Measurements from ENCODE around the gene PIWIL4.

The PIWIL4 gene

DNA sequence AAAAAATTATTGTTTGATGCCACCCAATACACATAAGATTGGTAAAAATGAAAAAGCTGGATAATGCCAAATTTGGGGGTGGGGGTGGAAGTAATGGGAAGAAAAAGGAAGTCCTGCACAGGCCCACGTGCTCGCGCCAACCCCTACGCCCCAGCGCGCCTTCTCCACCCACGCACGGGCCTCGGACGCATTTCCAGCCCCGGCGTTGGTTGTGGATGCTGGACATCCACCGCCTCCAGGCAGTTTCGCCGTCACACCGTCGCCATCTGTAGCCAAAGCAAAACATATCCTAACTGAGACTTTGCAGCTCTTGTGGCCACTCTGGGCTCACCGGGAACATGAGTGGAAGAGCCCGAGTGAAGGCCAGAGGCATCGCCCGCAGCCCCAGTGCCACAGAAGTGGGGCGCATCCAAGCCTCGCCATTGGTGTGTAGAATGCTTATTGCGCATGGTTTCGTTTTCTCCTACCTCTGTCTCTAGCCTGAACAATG, at the start of gene PIWIL4:
Gene PIWIL4, plus strand, starts transcription at position 188 of the 490 bp plus-strand sequence. Its CDS starts 151 bp downstream, at position 339.
- no peak for DNase-seq

DNA sequence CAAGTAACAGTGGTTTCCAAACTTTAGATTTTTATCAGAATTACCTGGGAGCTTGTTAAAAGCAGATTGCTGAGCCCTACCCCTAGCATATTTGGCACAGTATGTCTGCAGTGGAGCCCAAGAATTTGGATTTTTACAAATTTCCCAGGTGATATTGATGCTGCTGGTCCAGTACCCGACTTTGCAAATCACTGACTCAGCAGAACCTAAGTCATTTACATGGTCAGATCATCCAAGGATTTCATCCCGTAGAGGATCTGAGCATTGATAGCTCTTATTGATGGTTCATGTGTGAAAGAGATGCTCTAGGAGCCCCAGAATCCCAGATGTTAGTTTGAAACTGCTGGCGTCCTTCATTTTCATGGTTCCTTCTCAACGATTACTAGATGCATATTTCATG, 48.9 kb upstream of the PIWIL4 start:
- DNase-seq, result no peak

DNA sequence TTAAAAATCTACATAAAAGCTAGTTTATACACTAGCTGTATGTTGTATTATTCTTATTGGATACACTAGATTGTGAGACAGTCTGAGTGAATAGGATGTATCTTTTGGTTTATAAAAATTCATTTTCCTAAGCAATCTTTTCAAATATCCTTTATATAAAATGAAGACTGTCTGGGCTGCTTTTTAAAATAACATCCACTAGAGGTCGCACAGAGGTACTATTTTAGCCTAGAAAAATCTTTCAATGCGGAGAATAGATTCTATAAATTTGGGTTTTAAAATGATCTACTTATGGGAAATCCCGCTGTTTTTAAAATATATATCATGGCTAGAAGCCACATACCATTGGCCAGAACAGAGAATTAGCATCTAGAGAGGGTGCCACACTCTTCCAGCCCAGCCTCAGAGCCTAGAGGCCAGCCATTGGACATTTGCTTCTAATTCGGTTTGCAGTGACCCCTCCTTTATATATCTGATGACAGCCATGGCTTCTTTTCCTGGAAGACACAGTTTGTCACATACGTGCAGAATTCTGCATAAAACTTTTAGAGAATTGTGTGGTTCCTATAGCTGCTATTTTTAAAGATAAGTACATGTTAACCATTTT, 47.6 kb upstream of the PIWIL4 start:
- DNase-seq, result no peak

DNA sequence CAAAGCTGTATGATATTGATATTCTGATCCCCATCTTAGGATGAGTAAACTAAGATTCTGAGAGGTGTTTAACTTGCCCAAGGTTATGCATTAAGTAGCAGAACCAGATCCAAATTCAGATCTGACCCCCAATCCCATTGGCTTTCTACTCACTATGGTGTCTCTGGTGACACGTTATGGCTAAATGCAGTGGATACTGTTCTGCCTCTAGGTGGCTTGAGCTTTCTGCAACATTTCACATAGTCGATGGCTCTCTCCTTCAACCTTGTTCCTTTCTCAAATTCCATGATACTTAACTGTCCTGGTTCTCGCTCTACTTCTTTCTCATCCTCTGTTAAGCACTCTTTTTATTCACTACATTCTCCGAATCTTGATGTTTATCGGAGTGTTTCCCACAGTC, 45.5 kb upstream of the PIWIL4 start:
- no peak for DNase-seq

DNA sequence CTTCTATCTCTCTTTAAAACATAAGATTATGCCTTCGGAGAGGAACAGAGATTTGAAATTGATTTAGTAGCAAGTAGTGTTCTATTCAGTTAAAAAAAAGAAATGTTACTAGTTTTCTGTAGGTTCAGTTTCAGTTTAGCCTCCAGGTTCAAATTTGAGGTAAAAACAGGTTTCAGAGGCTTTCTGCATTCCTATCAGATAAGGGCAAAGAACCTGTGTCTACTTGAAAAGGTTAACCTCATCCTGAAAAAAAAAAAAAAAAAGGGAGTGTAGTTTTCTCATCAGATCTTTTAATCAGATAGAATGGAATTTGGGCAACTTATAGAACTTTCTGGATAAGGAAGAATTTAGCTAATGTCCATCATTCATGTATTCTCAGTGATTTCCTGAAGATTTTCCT, 42.8 kb upstream of the PIWIL4 start:
- no peak for DNase-seq

DNA sequence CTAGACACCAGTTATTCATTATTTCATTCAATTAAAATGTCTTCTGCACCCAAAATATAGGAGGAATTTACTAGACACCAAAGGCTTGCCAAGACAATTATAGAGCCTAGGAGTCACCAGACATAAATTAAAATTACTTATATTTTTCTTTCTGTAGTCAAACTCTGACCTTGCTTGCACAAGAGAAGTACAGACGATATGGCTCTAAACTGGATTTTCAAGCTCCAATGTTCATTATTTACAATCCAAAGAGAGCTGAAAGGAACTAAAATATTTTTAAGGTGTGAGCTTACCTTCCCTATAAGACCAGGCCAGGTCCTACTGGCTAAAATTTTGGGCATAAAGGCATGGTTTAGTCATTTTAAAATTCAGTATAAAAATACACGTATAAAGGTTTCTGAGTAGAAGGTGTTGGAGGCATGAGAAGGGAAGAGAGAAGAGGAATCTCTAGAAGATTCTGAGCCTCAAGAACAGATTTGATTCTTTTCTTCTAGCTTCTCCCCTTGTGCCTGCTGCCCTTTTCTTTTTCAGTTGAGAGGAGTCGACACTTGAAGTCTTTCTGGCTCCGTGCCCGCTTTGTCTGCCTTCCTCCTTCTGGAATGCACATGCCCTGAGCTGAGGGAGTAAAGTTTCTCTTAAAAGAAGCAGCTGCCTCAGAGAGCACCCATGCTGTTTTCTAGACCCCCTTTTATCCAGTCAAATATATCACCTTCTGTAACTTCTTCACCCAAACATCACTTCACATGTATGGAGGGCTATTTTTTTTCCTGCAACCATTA, 41.4 kb upstream of the PIWIL4 start:
- no peak for DNase-seq

DNA sequence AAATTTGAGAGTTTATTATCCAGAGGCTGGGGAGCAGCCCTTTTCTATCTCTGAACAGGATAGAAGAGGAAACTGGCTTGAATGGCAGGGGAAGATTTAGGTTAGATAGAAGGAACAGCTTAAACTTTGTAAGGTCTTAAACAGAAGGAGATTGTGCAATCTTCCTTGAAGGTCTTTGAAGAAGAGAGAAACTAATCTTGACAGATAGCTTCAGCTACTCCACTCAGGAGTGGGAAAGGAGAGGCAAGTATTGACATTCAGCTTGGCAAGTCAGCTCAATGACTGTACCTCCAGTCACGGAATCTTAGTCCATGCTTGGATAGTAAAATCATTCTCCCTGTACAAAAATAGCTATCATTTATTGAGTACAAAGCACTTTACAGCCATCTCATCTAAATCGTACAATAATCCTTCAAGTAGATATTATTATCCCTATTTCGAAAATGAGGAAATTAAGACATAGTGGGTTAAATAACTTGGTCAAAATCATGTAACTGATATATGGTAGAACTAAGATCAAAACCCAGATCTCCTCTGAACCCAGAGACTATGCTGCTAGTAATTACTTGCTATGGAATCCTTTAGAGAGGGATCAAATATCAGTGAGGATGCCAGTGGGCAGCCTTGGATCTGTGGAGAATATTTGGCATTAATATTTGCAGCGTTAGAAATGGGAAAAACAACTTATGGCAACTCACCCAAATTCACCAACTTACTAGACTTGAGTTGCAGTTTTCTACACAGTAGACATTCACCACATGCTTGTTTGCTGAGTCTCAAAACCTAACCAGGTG, 40.3 kb upstream of the PIWIL4 start:
- DNase-seq, result no peak

DNA sequence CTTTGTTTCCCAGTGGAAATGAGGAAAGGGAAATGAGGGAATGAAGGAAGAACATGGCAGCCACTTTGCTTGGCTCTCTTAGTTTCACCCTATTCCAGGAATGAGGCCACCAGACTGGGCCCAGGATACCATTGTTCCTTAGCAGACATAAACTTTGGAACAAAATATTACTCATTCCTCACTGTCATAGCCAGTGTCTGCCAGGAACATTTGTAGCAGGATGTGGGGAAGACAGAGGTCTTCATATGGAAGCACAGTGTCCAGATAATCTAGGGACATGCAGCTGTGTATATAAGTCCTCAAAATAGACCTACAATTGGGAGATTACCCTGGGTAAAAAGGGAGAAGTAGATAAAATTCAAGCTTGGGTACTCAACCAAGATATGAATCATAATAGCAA, 38.6 kb upstream of the PIWIL4 start:
- DNase-seq, result no peak

DNA sequence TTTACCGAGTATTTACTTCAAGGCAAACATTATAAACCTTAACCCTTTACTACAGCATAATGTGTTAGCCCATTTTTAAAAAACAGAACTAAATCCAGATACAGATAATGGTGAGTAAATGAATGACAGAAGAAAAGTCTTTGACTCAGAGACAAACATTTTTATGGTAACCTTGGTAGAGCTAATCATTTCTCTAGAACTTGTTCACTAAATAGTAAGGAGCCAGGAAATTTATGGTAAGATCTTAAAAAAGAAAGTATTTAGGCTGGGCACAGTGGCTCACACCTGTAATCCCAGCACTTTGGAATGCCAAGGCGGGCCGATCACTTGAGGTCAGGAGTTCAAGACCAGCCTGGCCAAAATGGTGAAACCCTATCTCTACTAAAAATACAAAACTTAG, 35.0 kb upstream of the PIWIL4 start:
- no peak for DNase-seq

DNA sequence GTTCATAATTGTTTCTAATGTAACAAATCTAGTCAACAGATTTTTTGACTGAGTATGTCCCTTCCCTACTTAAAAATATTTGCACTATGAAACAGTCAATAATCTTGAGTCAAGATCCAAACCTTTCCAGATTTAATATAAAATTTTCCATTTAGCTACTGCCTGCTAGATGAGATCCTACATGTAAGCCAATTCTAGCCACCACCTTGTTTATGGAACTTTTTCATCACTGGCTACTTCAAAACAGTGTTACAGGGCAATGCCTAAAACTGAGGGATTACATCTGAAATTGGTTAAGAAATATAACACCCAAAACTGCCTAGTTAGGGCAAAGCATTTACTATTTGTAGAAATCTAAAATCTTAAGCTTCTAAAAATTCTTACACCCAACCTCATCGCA, 34.0 kb upstream of the PIWIL4 start:
- no peak for DNase-seq

DNA sequence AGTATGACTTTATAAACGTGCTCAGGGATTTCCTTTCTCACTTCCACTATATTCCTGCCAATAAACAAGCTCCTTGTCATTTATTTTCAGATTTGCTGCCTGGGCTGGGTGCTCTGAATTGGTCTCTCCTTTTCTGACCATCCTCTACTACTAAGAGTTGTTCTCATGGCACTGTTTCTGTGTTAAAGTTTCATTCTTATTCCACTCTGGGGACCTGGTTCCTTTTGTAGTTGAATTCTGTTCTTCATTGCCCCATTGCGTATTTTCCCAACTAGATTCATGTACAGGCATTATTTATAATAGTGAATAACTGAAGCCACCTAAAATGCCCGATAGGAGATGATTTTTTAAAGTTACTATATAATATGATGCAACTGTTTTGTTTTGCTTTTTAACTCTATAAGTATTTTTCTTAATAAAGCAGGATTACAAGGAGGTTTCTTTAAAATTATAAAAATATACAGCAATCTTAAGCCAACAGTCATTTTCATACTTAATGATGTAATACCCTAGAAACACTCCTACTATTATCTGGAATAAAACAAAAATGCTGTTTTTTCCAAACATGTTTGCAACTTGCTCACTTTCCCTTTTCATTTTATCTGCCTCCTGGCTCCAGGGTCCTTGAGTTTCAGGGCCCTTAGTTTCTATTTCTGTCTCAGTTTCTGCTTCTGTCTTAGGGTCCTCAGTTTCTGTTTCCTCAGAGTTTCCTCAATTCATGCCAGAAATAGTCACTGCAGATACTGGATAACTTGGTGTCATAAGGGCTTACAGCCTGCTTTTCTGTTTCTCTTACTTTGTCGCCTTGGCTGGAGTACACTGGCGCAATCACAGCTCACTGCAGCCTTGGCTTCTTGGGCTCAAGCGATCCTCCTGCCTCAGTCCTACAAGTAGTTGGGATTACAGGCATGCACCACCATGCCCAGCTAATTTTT, 33.2 kb upstream of the PIWIL4 start:
- DNase-seq, result no peak

DNA sequence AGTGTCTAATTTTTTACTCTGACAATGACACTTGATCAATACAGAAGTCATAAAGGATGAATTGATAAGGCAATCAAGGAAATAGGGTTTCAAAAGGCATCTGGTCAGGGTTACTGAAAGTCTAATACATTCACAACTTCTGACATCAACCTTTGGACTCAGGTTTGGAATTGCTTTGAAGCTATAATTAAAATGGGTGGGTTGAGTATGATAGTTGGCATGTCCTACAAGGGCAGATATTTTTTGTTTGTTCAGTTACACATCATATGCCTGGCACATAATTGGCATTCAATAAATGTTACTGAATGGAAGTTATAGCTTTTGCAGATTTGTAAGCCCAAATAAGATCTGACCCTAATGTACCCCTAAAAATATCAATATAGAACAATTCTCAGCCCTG, 30.8 kb upstream of the PIWIL4 start:
- DNase-seq, result no peak

DNA sequence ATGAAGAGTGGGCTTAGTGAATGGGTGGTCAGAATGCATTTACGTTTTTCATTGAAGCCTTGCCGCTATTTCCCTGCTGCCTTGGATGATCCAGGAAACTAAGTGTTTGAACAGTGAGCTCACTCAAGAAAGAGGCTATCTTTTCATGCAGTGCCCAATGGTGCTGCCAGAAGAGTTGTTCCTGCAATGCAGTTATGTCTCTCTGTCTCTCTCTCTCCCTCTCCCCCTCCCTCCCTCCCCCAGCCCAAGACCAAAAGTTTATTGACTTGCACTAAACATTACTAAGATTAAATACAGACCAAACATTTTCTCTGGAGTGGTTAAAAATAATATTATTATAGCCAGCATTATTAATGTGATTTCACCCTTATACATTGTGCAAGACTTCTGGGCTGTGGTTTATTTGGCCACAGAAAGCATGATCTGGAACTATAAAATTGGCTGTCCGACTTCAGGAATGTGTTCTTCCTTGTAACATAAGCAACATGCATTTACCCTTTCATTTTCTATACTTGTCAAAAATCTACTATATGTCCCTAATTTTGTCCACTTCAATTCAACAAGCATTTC, 30.1 kb upstream of the PIWIL4 start:
- no peak for DNase-seq

DNA sequence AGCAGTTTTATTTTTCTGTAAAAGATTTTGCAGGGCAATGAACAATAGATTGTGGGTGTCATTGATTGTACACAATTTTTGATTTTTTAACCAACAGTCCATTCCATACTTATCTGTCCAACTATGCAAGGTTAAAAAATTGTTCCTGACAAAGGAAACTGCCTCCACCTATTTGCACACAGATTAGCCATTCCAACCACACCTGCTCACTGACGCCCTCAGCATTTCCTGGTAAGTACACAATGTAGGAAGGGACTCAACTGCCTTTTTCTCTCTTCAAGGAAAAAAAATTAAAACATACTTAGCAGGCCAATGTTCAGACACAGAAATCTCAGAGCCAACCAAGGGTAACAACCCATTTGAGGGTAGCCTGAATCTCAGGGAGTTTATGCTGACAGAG, 27.7 kb upstream of the PIWIL4 start:
- DNase-seq, result no peak

DNA sequence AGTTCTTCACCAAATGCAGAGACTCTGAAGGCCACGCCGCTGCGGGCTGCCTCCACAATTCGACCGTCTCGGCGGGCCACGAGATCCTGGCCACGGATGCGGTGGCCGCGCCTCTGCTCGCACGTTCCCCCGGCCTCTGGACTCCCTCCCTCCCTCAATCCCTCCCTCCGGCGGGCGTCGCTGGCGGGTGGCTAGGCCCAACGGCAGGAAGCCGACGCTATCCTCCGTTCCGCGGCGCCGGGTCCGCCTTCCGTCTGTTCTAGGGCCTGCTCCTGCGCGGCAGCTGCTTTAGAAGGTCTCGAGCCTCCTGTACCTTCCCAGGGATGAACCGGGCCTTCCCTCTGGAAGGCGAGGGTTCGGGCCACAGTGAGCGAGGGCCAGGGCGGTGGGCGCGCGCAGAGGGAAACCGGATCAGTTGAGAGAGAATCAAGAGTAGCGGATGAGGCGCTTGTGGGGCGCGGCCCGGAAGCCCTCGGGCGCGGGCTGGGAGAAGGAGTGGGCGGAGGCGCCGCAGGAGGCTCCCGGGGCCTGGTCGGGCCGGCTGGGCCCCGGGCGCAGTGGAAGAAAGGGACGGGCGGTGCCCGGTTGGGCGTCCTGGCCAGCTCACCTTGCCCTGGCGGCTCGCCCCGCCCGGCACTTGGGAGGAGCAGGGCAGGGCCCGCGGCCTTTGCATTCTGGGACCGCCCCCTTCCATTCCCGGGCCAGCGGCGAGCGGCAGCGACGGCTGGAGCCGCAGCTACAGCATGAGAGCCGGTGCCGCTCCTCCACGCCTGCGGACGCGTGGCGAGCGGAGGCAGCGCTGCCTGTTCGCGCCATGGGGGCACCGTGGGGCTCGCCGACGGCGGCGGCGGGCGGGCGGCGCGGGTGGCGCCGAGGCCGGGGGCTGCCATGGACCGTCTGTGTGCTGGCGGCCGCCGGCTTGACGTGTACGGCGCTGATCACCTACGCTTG, 23.2 kb upstream of the PIWIL4 start, which contains the start of gene FUT4:
Gene FUT4, plus strand, starts transcription at position 227 of the 951 bp plus-strand sequence. Its CDS starts 213 bp downstream, at position 440.
- peak; percentile 73 to 82 for DNase-seq

DNA sequence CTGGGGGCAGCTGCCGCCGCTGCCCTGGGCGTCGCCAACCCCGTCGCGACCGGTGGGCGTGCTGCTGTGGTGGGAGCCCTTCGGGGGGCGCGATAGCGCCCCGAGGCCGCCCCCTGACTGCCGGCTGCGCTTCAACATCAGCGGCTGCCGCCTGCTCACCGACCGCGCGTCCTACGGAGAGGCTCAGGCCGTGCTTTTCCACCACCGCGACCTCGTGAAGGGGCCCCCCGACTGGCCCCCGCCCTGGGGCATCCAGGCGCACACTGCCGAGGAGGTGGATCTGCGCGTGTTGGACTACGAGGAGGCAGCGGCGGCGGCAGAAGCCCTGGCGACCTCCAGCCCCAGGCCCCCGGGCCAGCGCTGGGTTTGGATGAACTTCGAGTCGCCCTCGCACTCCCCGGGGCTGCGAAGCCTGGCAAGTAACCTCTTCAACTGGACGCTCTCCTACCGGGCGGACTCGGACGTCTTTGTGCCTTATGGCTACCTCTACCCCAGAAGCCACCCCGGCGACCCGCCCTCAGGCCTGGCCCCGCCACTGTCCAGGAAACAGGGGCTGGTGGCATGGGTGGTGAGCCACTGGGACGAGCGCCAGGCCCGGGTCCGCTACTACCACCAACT, 22.4 kb upstream of the PIWIL4 start:
- DNase-seq, result no peak

DNA sequence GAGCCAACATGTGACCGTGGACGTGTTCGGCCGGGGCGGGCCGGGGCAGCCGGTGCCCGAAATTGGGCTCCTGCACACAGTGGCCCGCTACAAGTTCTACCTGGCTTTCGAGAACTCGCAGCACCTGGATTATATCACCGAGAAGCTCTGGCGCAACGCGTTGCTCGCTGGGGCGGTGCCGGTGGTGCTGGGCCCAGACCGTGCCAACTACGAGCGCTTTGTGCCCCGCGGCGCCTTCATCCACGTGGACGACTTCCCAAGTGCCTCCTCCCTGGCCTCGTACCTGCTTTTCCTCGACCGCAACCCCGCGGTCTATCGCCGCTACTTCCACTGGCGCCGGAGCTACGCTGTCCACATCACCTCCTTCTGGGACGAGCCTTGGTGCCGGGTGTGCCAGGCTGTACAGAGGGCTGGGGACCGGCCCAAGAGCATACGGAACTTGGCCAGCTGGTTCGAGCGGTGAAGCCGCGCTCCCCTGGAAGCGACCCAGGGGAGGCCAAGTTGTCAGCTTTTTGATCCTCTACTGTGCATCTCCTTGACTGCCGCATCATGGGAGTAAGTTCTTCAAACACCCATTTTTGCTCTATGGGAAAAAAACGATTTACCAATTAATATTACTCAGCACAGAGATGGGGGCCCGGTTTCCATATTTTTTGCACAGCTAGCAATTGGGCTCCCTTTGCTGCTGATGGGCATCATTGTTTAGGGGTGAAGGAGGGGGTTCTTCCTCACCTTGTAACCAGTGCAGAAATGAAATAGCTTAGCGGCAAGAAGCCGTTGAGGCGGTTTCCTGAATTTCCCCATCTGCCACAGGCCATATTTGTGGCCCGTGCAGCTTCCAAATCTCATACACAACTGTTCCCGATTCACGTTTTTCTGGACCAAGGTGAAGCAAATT, 21.7 kb upstream of the PIWIL4 start:
- DNase-seq, result no peak

DNA sequence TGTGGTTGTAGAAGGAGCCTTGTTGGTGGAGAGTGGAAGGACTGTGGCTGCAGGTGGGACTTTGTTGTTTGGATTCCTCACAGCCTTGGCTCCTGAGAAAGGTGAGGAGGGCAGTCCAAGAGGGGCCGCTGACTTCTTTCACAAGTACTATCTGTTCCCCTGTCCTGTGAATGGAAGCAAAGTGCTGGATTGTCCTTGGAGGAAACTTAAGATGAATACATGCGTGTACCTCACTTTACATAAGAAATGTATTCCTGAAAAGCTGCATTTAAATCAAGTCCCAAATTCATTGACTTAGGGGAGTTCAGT, 21.1 kb upstream of the PIWIL4 start:
- DNase-seq, result no peak

DNA sequence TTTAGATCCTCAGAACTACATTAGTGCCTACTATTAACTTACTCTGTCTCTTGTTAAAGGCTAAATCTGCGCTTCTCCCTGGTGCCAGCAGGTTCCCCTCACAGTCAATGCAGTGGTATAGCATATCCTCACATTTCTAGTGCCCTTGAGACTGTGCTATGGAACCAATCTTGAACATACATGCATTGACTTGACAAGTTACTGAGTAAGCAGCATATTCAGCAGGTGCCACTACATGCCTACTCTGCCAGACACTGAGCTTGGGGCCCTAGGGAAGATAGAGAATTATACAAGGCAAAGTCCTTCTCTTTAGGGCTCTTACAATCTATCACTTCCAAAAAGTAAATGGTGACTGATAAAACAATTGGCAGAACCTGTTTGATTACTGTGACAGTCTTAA, 20.3 kb upstream of the PIWIL4 start:
- DNase-seq, result no peak

DNA sequence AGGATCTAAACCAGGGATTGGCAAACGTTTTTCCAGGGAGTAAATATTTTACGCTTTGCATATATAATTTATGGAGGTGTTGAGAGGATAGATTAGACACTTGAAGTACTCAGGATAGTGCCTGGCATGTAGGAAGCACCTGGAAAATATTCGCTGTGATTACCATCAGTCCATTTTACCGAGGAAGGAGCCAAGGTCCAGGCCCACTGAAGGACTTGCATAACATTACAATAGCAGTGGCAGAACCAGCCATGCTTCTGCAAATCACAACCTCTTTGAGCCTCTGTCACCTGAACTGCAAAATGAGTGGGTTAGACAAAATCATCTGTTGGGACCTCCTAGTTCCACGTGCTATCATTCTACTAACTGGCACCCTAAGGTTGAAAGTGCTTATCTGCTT, 18.0 kb upstream of the PIWIL4 start:
- no peak for DNase-seq

All from stimulated activated CD4-positive, alpha-beta T cell treated with anti-CD3 and anti-CD28 coated beads, Interleukin-2, amount 100 ng/mL, for 24 hours (primary cell).